ENCODE data around the gene TTC28.
"Not testable (repeated sequence)": the region's sequence is repeated elsewhere in the genome, so short reads cannot be mapped to it uniquely, and the experiment has no call there.

Gene TTC28

DNA sequence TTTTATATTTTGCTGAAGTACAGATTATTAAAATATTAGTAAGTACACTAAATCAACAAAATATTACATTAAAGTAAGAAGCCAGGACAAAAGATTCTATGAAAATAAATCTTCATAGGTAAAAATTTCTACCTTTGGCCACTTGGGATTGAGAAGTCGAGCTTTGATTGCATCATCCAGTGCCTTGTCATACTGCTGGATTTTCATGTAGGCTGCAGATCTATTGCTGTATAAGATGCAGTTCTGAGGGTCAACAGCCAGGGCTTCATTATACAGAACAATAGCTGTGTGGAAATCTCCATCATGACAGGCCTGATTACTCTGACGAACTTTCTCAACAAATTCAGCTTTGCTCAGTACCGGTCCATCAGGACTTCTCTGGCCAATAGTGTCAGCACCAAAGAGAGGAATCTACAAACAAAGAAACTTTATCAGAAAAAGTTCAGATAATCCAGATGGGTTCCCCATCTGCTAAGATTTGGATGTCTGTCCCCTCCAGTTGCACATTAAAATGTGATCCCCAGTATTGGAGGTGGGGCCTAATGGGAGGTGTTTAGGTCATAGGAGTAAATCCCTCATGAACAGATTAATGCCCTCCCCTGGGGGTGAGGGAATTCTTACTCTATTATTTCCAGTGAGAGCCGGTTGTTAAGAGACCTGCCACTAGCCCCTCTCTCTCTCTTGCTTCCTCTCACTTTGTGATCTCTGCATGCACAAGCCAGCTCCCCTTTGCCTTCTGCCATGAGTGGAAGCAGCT lies 50.0 kb downstream of the TTC28 start:
- Histone ChIP-seq H3K79me2 (ENCODE audit: control insufficient read depth, insufficient read depth, low read length) (no peaks in the 10 kb centered on the region), H3K56ac (ENCODE audit: low read length) (no peak overlapping the region), H3K27me3 (ENCODE audit: insufficient read depth, low read length, poor library complexity) (no peaks in the 10 kb centered on the region), H4K8ac (ENCODE audit: low read depth, low read length) (no peak overlapping the region), H4K5ac (ENCODE audit: low read length) (no peak overlapping the region), H3K4me2 (ENCODE audit: low read length) (no peak overlapping the region), H3K4ac (ENCODE audit: low read depth, low read length) (no peak overlapping the region), H3K9ac (ENCODE audit: low read length) (no peak overlapping the region), H2AK5ac (ENCODE audit: low read length) (no peak overlapping the region), H3K18ac (ENCODE audit: low read length) (peak overlapping the region; percentile 76), H3K4me1 (ENCODE audit: control insufficient read depth, low read depth, low read length) (no peaks in the 10 kb centered on the region), H2BK5ac (ENCODE audit: low read length) (no peak overlapping the region), H3K79me1 (ENCODE audit: low read length) (no peaks in the 10 kb centered on the region), H3K4me3 (ENCODE audit: low read length) (no peak overlapping the region), H3K23ac (ENCODE audit: low read length) (no peak overlapping the region), H3K36me3 (ENCODE audit: control insufficient read depth, insufficient read depth, low read length) (no peaks in the 10 kb centered on the region), H2BK120ac (ENCODE audit: low read depth, low read length) (no peak overlapping the region), H2BK15ac (replicated peaks; ENCODE audit: low read depth) (no peak overlapping the region), H3K27ac (ENCODE audit: low read depth, low read length) (no peak overlapping the region)
- no CpG with 5 or more reads among the region's 4 CpGs for WGBS (ENCODE audit: extremely low coverage, insufficient coverage, low lambda C conversion rate)
- peak; percentile 68 for DNase-seq

GRCh38 chr22:28628766-28629165 lies 50.9 kb downstream of the TTC28 start:
- Histone ChIP-seq H4K8ac (ENCODE audit: low read depth, low read length) (no peak overlapping the region), H3K4me2 (ENCODE audit: low read length) (no peak overlapping the region), H3K79me2 (ENCODE audit: control insufficient read depth, insufficient read depth, low read length) (no peaks in the 10 kb centered on the region), H2BK5ac (ENCODE audit: low read length) (no peak overlapping the region), H3K18ac (ENCODE audit: low read length) (no peak overlapping the region), H3K4ac (ENCODE audit: low read depth, low read length) (no peak overlapping the region), H4K5ac (ENCODE audit: low read length) (no peak overlapping the region), H3K27ac (ENCODE audit: low read depth, low read length) (no peak overlapping the region), H3K79me1 (ENCODE audit: low read length) (no peaks in the 10 kb centered on the region), H3K9ac (ENCODE audit: low read length) (no peak overlapping the region), H2BK15ac (replicated peaks; ENCODE audit: low read depth) (no peak overlapping the region), H2BK120ac (ENCODE audit: low read depth, low read length) (no peak overlapping the region), H2AK5ac (ENCODE audit: low read length) (no peak overlapping the region), H3K4me1 (ENCODE audit: control insufficient read depth, low read depth, low read length) (no peaks in the 10 kb centered on the region), H3K56ac (ENCODE audit: low read length) (no peak overlapping the region), H3K4me3 (ENCODE audit: low read length) (no peak overlapping the region), H3K36me3 (ENCODE audit: control insufficient read depth, insufficient read depth, low read length) (no peaks in the 10 kb centered on the region), H3K23ac (ENCODE audit: low read length) (no peak overlapping the region), H3K27me3 (ENCODE audit: insufficient read depth, low read length, poor library complexity) (no peaks in the 10 kb centered on the region)
- DNase-seq: no peak
- no CpG with 5 or more reads among the region's 1 CpG for WGBS (ENCODE audit: extremely low coverage, insufficient coverage, low lambda C conversion rate)

- Histone ChIP-seq H3K27ac (ENCODE audit: low read depth, low read length) (no peak overlapping the region), H4K5ac (ENCODE audit: low read length) (no peak overlapping the region), H3K23ac (ENCODE audit: low read length) (no peak overlapping the region), H2BK120ac (ENCODE audit: low read depth, low read length) (no peak overlapping the region), H3K56ac (ENCODE audit: low read length) (no peak overlapping the region), H3K27me3 (ENCODE audit: insufficient read depth, low read length, poor library complexity) (no peaks in the 10 kb centered on the region), H4K8ac (ENCODE audit: low read depth, low read length) (no peak overlapping the region), H3K4me1 (ENCODE audit: control insufficient read depth, low read depth, low read length) (no peaks in the 10 kb centered on the region), H3K79me1 (ENCODE audit: low read length) (no peaks in the 10 kb centered on the region), H3K9ac (ENCODE audit: low read length) (no peak overlapping the region), H3K36me3 (ENCODE audit: control insufficient read depth, insufficient read depth, low read length) (no peaks in the 10 kb centered on the region), H3K79me2 (ENCODE audit: control insufficient read depth, insufficient read depth, low read length) (no peaks in the 10 kb centered on the region), H3K18ac (ENCODE audit: low read length) (no peak overlapping the region), H3K4ac (ENCODE audit: low read depth, low read length) (no peak overlapping the region), H2BK5ac (ENCODE audit: low read length) (no peak overlapping the region), H3K4me3 (ENCODE audit: low read length) (no peak overlapping the region), H2AK5ac (ENCODE audit: low read length) (no peak overlapping the region), H2BK15ac (replicated peaks; ENCODE audit: low read depth) (no peak overlapping the region), H3K4me2 (ENCODE audit: low read length) (no peak overlapping the region)
- no peak for DNase-seq
These were observed 51.8 kb downstream of the TTC28 start for GRCh38 chr22:28627791-28628190.

- no peak overlapping the region for H4K8ac ChIP-seq (ENCODE audit: low read depth, low read length)
- H3K79me1 ChIP-seq (ENCODE audit: low read length): no peaks in the 10 kb centered on the region
- no peak overlapping the region for H3K56ac ChIP-seq (ENCODE audit: low read length)
- no peaks in the 10 kb centered on the region for H3K4me1 ChIP-seq (ENCODE audit: control insufficient read depth, low read depth, low read length)
- H2BK15ac ChIP-seq (replicated peaks; ENCODE audit: low read depth): no peak overlapping the region
- H3K36me3 ChIP-seq (ENCODE audit: control insufficient read depth, insufficient read depth, low read length): no peaks in the 10 kb centered on the region
- peak overlapping the region; percentile 28 for H3K27ac ChIP-seq (ENCODE audit: low read depth, low read length)
- DNase-seq: no peak
- H3K23ac ChIP-seq (ENCODE audit: low read length): no peak overlapping the region
- no peak overlapping the region for H4K5ac ChIP-seq (ENCODE audit: low read length)
- H2BK5ac ChIP-seq (ENCODE audit: low read length): no peak overlapping the region
- H3K9ac ChIP-seq (ENCODE audit: low read length): no peak overlapping the region
- no peak overlapping the region for H2AK5ac ChIP-seq (ENCODE audit: low read length)
- no CpG with 5 or more reads among the region's 5 CpGs for WGBS (ENCODE audit: extremely low coverage, insufficient coverage, low lambda C conversion rate)
- no peak overlapping the region for H3K18ac ChIP-seq (ENCODE audit: low read length)
- H3K4me2 ChIP-seq (ENCODE audit: low read length): no peak overlapping the region
- no peaks in the 10 kb centered on the region for H3K79me2 ChIP-seq (ENCODE audit: control insufficient read depth, insufficient read depth, low read length)
- H3K27me3 ChIP-seq (ENCODE audit: insufficient read depth, low read length, poor library complexity): no peaks in the 10 kb centered on the region
- H3K4ac ChIP-seq (ENCODE audit: low read depth, low read length): no peak overlapping the region
- no peak overlapping the region for H3K4me3 ChIP-seq (ENCODE audit: low read length)
- H2BK120ac ChIP-seq (ENCODE audit: low read depth, low read length): no peak overlapping the region
These were observed 59.3 kb downstream of the TTC28 start for GRCh38 chr22:28620244-28620922.

DNA sequence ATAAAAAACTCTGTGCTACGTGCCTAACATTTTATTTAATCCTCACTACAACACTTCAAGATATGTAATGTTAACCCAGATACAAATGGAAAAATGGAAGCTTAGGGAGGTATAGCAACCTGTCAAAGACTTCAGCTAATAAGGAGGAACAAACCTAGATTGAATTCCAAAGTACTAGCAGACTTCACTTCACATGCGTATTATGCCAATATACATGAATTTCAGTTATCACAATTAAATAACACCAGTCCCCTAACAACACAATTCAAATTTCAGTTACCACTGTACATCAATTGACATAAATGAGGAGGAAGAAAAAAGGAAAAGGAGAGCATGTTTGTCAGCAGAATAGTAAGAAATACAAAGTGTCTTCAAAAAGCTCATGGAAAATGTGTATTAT lies 60.4 kb downstream of the TTC28 start:
- H4K8ac ChIP-seq (ENCODE audit: low read depth, low read length): no peak overlapping the region
- no peaks in the 10 kb centered on the region for H3K36me3 ChIP-seq (ENCODE audit: control insufficient read depth, insufficient read depth, low read length)
- no peaks in the 10 kb centered on the region for H3K79me2 ChIP-seq (ENCODE audit: control insufficient read depth, insufficient read depth, low read length)
- H3K79me1 ChIP-seq (ENCODE audit: low read length): no peaks in the 10 kb centered on the region
- H3K18ac ChIP-seq (ENCODE audit: low read length): no peak overlapping the region
- H3K9ac ChIP-seq (ENCODE audit: low read length): no peak overlapping the region
- H2BK15ac ChIP-seq (replicated peaks; ENCODE audit: low read depth): no peak overlapping the region
- H4K5ac ChIP-seq (ENCODE audit: low read length): no peak overlapping the region
- no CpG with 5 or more reads among the region's 2 CpGs for WGBS (ENCODE audit: extremely low coverage, insufficient coverage, low lambda C conversion rate)
- no peak for DNase-seq
- H3K23ac ChIP-seq (ENCODE audit: low read length): no peak overlapping the region
- H3K4me2 ChIP-seq (ENCODE audit: low read length): no peak overlapping the region
- H3K4ac ChIP-seq (ENCODE audit: low read depth, low read length): no peak overlapping the region
- H3K27ac ChIP-seq (ENCODE audit: low read depth, low read length): no peak overlapping the region
- H3K56ac ChIP-seq (ENCODE audit: low read length): no peak overlapping the region
- H3K4me1 ChIP-seq (ENCODE audit: control insufficient read depth, low read depth, low read length): no peaks in the 10 kb centered on the region
- H3K4me3 ChIP-seq (ENCODE audit: low read length): no peak overlapping the region
- H3K27me3 ChIP-seq (ENCODE audit: insufficient read depth, low read length, poor library complexity): no peaks in the 10 kb centered on the region
- H2BK5ac ChIP-seq (ENCODE audit: low read length): no peak overlapping the region
- H2BK120ac ChIP-seq (ENCODE audit: low read depth, low read length): no peak overlapping the region
- H2AK5ac ChIP-seq (ENCODE audit: low read length): no peak overlapping the region

GRCh38 chr22:28615423-28615822 lies 64.2 kb downstream of the TTC28 start:
- H3K23ac ChIP-seq (ENCODE audit: low read length); H2BK15ac ChIP-seq (replicated peaks; ENCODE audit: low read depth); H3K4me2 ChIP-seq (ENCODE audit: low read length); H3K4me1 ChIP-seq (ENCODE audit: control insufficient read depth, low read depth, low read length); H2BK120ac ChIP-seq (ENCODE audit: low read depth, low read length); H3K27ac ChIP-seq (ENCODE audit: low read depth, low read length); H3K18ac ChIP-seq (ENCODE audit: low read length); H3K4me3 ChIP-seq (ENCODE audit: low read length); H2BK5ac ChIP-seq (ENCODE audit: low read length); H4K5ac ChIP-seq (ENCODE audit: low read length); H2AK5ac ChIP-seq (ENCODE audit: low read length); H3K27me3 ChIP-seq (ENCODE audit: insufficient read depth, low read length, poor library complexity); H4K8ac ChIP-seq (ENCODE audit: low read depth, low read length); H3K79me2 ChIP-seq (ENCODE audit: control insufficient read depth, insufficient read depth, low read length); H3K56ac ChIP-seq (ENCODE audit: low read length); H3K79me1 ChIP-seq (ENCODE audit: low read length); H3K9ac ChIP-seq (ENCODE audit: low read length); H3K36me3 ChIP-seq (ENCODE audit: control insufficient read depth, insufficient read depth, low read length); DNase-seq; H3K4ac ChIP-seq (ENCODE audit: low read depth, low read length): not testable (repeated sequence)
- no CpG with 5 or more reads among the region's 4 CpGs for WGBS (ENCODE audit: extremely low coverage, insufficient coverage, low lambda C conversion rate)

All from mesendoderm (in vitro differentiated cells).